SK-N-SH treated with all-trans-retinoic acid at 6 μM for 48 hours (cell line): ENCODE data around the gene CCDC81.

Experiments
- ZC3H10 ChIP-seq: fragments of 250-450 bp; sonication (Bioruptor Pico); IDR thresholded peaks from 2 replicates; pipeline ENCODE4 v1.5.1; 2021; ENCODE audit warnings: mild to moderate bottlenecking, moderate library complexity
- TF ChIP-seq, protein P1 (sequence below): fragments of 250-450 bp; sonication (Bioruptor Pico); IDR thresholded peaks from 2 replicates; pipeline ENCODE4 v1.8.0; 2020; ENCODE audit warnings: mild to moderate bottlenecking, moderate library complexity, borderline replicate concordance

DNA sequence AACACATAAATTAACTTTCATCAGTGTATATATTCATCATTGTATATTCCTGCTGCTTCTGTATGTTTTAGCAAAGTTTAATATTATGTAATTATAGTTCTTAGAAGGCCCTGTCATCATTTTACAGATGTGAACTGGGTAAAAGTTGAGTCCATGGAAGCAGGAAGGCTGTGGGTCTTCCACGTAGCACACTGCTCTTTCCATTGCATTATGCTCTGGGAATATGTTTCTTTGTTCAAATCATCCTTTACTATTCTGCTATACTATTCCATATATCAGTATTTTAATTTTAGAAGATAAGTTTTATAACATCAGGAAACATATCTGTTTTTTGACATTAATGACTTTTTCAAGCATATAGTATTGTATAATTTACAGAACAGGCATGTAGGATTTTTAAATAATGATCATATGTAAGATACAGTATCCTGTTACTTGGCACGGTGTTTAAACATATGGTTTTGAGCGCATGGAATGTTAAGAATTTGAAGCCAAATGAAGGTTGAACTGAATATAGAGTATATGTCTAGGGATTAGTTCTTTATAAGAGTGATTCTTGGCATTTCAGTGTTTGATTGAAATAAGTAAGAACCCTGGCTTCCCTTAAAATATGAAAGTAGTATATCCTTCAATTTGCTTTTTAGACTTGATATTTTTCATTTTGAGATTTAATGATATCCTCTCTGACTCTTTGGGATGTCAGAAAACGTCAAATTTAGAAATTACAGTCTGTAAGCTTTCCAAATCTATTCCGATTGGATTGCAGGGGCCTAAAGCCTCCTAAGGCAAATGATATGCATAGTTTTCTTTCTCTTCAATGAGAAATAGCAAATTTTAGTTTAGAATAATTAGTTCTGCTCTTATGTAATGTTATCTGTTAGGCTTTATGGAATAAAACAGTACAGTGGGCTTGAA lies 8.6 kb downstream of the CCDC81 start:
- TF ChIP-seq, protein P1, sequence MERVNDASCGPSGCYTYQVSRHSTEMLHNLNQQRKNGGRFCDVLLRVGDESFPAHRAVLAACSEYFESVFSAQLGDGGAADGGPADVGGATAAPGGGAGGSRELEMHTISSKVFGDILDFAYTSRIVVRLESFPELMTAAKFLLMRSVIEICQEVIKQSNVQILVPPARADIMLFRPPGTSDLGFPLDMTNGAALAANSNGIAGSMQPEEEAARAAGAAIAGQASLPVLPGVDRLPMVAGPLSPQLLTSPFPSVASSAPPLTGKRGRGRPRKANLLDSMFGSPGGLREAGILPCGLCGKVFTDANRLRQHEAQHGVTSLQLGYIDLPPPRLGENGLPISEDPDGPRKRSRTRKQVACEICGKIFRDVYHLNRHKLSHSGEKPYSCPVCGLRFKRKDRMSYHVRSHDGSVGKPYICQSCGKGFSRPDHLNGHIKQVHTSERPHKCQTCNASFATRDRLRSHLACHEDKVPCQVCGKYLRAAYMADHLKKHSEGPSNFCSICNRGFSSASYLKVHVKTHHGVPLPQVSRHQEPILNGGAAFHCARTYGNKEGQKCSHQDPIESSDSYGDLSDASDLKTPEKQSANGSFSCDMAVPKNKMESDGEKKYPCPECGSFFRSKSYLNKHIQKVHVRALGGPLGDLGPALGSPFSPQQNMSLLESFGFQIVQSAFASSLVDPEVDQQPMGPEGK (CRISPR knock-in tag): no peak
- no peak for TF ChIP-seq ZC3H10 (CRISPR knock-in tag)
